IPS-18c (cell line): ENCODE data around the gene DAW1.
"Not testable (repeated sequence)": the region's sequence is repeated elsewhere in the genome, so short reads cannot be mapped to it uniquely, and the experiment has no call there.

Source experiments
- H3K4me3 ChIP-seq: 2 replicates; pipeline ENCODE4 v1.7.0; 2013; ENCODE audit warnings: low read depth, mild to moderate bottlenecking, low read length, moderate library complexity; ENCODE audit not compliant: insufficient read depth
- H3K9me3 ChIP-seq: one replicate; pipeline ENCODE4 v1.6.1; 2013; ENCODE audit warnings: mild to moderate bottlenecking, low read length, moderate library complexity; ENCODE audit not compliant: control insufficient read depth, insufficient read depth

The DAW1 gene

GRCh38 chr2:227871375-227871791, at the start of gene DAW1:
DAW1 (plus strand) TSS chr2:227871631; CDS start chr2:227871690, 59 bp downstream.
- Histone ChIP-seq H3K4me3 (peak within 1 kb of the TSS; percentile 67; the same call in 1 of the 2 replicates), H3K9me3 (no peaks in the 10 kb centered on the region)

- H3K4me3 ChIP-seq, result no peak overlapping the region
- no peaks in the 10 kb centered on the region for H3K9me3 ChIP-seq
Measured at GRCh38 chr2:227822416-227823003, 48.9 kb upstream of the DAW1 start.

DNA sequence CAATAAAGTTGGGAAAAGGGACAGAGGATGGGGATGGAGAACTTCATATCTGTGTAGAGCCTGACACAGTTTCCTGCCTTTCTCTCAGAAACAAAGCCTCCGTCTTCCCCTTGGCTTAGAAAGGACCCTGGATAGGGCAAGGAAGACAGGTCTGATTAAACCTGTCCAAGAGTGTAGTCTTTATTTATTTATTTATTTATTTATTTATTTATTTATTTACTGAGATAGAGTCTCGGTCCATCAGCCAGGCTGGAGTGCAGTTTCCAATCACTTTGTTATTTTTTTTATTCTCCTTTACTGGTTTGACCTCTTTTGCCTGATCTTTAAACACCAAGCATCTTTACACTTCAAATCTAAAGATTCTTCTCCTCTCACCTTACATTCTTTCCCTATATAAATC, 47.5 kb upstream of the DAW1 start:
- no peak overlapping the region for H3K4me3 ChIP-seq
- no peaks in the 10 kb centered on the region for H3K9me3 ChIP-seq

- H3K4me3 ChIP-seq, result no peak overlapping the region
- no peaks in the 10 kb centered on the region for H3K9me3 ChIP-seq
Measured at GRCh38 chr2:227824711-227825110, 46.7 kb upstream of the DAW1 start.

- no peak overlapping the region for H3K4me3 ChIP-seq
- H3K9me3 ChIP-seq, result no peaks in the 10 kb centered on the region
Measured at GRCh38 chr2:227826019-227826521, 45.4 kb upstream of the DAW1 start.

- Histone ChIP-seq H3K9me3 (no peaks in the 10 kb centered on the region), H3K4me3 (no peak overlapping the region)
Measured at GRCh38 chr2:227826563-227826962, 44.9 kb upstream of the DAW1 start.

DNA sequence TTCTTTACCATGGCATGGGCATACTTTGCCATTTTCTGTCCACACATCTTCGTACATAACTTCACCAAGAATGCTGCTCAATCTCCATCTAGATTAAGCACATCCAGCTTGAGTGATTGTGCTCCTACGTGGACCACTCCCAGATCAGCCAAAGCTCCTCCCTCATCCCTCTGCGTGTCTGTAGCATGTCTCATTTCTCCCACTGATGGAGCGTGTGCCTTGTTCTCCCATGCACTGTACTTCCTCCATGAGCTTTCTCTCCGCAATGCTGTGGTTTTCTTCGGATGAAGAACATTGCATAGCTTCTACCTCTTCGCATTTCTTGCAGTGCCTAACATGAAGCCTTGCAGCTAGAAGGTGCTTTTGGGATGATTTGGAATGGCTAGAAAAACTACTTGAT, 44.3 kb upstream of the DAW1 start:
- no peaks in the 10 kb centered on the region for H3K9me3 ChIP-seq
- H3K4me3 ChIP-seq, result no peak overlapping the region

DNA sequence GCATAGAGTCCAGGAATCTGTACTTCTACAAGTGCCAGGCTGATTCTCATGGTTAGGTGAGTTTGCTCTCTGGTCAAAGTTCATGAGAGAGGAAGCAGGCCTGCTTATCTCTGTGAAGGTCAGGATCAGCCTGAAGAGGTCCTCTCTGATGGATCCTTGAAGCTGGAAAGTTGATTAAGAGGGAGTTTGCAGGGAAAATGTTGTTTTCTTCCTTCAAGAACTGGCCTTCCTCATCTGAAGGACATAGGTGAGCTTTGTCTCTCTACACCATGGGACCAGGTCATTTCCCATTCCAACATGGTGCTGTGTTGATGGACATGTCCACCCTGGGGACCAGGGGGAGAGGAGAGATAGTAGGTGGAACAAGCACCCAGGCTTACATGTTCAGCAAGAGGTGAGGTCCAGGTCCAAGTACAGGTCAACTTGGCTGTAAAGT, 42.9 kb upstream of the DAW1 start:
- no peak overlapping the region for H3K4me3 ChIP-seq
- no peaks in the 10 kb centered on the region for H3K9me3 ChIP-seq

DNA sequence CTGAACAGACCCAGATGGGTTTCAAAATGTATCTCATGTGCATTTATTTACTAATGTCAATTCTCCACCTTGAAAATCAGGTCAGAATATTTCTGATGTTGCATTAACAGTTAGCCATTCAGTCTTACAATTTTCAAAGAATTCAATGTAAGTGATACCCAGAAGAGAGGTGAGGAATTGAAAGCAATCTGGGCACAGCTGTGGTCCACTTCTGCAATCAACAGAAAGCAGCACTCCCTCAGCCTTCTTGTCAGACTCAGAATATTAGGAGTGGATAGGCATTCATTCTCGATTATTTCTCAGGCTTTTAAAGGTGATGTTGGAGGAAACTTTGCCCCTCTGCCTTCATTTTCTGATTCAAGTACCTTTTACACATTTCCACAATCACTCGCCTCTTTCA, 42.1 kb upstream of the DAW1 start:
- H3K4me3 ChIP-seq, result no peak overlapping the region

GRCh38 chr2:227834423-227834822, 37.0 kb upstream of the DAW1 start:
- H3K4me3 ChIP-seq, result no peak overlapping the region
- H3K9me3 ChIP-seq, result no peaks in the 10 kb centered on the region

More for the DNA sequence above, 42.1 kb upstream of the DAW1 start:
- no peaks in the 10 kb centered on the region for H3K9me3 ChIP-seq

DNA sequence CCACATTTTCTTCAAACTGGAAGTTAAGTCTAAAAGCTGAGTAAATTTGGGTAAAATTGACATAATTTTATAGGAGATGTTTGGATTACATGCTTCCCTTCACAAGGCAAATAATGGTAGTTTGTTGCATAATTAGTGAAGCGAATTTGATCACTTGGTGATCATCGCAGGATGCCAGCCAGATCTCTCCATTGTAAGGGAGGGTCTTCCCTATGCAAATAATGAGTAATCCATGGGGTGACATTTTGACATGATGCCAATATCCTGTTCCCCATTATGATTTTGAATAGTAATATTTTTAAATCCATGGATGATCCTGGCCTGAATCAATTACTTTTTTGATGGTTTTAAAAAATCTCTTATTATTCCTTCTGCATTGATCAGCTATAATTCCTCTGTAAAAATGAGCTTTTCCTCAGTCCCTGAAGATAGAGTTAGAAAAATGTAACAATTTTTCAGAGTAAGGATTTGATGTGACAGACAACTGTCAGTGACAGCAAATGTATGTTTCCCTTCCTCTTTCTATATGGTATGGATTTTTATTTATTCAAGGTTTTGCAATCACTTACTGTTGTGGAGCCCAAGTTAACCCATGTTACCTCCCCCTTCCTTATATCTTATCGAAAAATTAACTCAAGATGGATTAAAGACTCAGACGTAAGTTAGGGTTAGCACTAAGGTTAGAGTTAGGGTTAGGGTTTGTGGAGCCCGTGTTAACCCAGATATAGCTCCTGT, 36.3 kb upstream of the DAW1 start:
- H3K9me3 ChIP-seq, result no peaks in the 10 kb centered on the region
- H3K4me3 ChIP-seq, result no peak overlapping the region

DNA sequence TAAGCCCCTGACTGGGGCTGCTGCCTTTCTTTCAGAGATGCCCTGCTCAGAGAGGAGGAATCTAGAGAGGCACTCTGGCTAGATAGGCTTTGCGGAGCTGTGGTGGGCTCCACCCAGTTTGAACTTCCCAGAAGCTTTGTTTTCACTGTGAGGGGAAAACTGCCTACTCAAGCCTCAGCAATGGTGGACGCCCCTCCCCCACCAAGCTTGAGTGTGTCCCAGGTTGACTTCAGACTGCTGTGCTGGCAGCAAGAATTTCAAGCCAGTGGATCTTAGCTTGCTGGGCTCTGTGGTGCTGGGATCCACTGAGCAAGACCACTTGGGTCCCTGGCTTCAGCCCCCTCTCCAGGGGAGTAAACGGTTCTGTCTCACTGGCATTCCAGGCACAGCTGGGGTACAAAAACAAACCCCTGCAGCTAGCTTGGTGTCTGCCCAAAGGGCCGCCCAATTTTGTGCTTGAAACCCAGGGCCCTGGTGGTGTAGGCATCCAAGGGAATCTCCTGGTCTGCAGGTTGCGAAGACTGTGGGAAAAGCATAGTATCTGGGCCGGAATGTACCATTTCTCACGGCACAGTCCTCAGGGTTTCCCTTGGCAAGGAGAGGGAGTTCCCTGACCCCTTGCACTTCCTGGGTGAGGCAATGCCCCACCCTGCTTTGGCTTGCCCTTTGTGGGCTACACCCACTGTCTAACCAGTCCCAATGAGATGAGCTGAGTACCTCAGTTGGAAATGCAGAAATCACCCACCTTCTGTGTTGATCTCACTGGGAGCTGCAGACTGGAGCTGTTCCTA, 31.9 kb upstream of the DAW1 start:
- not testable (repeated sequence) for H3K9me3 ChIP-seq, H3K4me3 ChIP-seq

GRCh38 chr2:227846831-227847230, 24.6 kb upstream of the DAW1 start:
- H3K9me3 ChIP-seq, result no peaks in the 10 kb centered on the region
- H3K4me3 ChIP-seq, result no peak overlapping the region

DNA sequence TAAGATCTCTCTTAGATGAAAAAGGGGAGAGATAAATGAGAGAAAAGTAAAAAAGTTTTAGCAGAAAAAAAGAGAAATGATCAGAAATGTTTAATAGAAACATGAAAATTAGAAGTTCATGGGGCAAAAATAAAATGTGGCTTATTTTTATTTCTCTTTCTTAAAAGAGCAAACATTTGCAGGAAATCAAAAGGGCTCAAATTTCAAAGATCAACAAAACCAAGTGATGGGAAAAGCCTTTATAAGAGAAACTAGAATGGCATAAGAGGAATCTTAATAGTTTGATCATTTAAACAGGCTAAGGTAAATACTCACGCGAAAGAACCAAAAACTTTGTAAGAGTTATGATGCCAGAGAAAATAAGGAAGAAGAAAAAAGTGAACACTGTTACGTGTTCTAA, 23.3 kb upstream of the DAW1 start:
- Histone ChIP-seq H3K4me3 (no peak overlapping the region), H3K9me3 (no peaks in the 10 kb centered on the region)

GRCh38 chr2:227848586-227848985, 22.8 kb upstream of the DAW1 start:
- H3K9me3 ChIP-seq, result no peaks in the 10 kb centered on the region
- no peak overlapping the region for H3K4me3 ChIP-seq

DNA sequence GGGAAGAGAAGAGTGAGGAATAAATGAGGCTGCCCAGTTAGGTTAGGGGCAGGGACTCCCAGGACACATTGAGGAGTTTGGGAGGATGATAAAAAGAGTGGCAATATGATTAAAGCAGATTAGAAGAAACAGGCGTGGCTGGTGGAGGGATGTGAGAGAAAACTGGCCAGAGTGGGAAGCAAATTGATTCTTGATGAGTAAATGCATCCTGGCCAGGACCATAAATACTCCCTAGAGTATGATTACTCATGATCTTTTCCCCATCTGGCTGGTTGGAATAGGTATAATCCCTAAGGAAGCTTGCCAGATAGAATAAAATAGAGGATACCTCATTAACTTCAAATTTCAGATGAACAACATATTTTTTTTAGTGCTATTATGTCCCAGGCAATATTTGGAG, 21.5 kb upstream of the DAW1 start:
- Histone ChIP-seq H3K9me3 (no peaks in the 10 kb centered on the region), H3K4me3 (no peak overlapping the region)

DNA sequence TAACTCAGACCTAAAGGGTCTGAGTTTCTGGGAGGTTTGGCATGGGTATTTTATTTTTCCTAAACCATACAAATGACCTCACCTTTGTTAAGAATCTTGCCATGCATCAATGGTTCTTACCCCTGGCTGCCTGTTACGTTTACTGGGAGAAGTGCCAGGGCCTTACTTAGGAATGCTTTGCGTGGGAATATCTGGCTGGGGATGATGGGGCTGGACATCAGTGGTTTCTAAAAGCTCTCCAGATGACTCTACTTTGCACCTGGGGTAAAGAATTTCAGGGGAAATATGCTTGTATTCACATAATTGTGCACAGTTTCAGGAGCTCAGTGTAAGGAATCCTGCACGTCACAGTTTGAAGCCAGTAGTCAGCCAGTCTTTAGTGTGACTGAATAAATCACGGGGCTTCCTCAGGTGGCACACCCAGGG, 18.2 kb upstream of the DAW1 start:
- no peak overlapping the region for H3K4me3 ChIP-seq
- H3K9me3 ChIP-seq, result no peaks in the 10 kb centered on the region

DNA sequence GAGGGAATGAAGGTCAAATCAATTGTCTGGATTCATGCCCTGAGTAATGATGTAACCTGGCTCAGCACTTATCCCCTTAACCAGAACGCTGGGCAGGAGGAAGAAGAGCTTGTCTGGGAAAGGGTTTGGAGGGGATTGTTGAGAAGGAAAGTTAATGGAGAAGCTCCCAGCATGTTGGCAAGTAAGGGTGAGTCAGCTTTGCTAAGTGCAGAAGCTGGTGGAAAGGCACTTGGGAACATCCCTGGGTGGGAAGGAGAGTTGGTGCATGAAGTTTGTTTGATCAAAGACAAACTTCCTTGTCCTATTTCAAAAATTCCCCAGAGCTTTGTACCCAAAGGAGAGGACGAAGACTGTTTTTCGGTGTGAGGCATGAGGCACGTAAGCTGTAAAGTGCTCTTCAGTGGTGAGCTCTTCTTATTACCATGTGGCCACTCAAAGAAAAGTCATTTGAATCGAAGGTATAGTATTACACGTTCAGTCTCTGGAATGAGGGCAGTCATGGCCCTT, 17.6 kb upstream of the DAW1 start:
- no peaks in the 10 kb centered on the region for H3K9me3 ChIP-seq
- no peak overlapping the region for H3K4me3 ChIP-seq
